ENCODE results near the gene GULP1.

DNA sequence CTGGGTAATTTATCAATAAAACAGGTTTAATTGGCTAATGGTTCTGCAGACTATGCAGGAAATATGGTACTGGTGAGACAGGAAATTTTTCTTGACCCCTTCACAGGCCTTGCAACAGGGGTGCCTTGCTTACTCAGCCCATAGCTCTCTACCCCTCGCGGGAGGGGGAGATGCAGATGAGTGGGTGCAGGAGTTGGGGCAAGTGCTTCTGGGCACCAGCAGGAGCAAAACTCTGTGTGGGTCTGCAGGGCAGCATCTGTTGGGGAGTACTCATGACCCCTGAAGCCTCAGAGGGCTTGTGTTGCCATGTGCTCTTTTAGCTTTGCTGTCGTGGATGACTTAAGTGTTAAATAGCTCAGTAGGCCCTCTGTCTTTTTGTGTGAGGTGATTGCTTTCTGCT, 48.6 kb downstream of the GULP1 start:
- TF ChIP-seq, protein P1, sequence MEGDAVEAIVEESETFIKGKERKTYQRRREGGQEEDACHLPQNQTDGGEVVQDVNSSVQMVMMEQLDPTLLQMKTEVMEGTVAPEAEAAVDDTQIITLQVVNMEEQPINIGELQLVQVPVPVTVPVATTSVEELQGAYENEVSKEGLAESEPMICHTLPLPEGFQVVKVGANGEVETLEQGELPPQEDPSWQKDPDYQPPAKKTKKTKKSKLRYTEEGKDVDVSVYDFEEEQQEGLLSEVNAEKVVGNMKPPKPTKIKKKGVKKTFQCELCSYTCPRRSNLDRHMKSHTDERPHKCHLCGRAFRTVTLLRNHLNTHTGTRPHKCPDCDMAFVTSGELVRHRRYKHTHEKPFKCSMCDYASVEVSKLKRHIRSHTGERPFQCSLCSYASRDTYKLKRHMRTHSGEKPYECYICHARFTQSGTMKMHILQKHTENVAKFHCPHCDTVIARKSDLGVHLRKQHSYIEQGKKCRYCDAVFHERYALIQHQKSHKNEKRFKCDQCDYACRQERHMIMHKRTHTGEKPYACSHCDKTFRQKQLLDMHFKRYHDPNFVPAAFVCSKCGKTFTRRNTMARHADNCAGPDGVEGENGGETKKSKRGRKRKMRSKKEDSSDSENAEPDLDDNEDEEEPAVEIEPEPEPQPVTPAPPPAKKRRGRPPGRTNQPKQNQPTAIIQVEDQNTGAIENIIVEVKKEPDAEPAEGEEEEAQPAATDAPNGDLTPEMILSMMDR (conservative IDR thresholded peaks at IDR 0.05 in 1 of 2, IDR thresholded peaks at IDR 0.05 in 1 of 2; ENCODE audit: low read depth in 1 of 2, low read length in 2 of 2) = no peak
- TF ChIP-seq EZH2 (IDR thresholded peaks at IDR 0.05; ENCODE audit: low read length, missing control alignments) = no peak
